Measurements from ENCODE around the gene TBXA2R. TPM values are rescaled to one million over a fixed set of nuclear protein-coding genes. Genes with fewer than 3 reads are reported as not detected.

Gene TBXA2R
- total RNA-seq (1 to 10 TPM in 1 of 5 donors, under 1 TPM in 1, not detected in 3; 0.37 to 1.0 TPM), polyA plus RNA-seq (1 to 10 TPM in 2 of 3 donors, under 1 TPM in 1; 0.50 to 2.6 (median 1.2) TPM)
- long read RNA-seq, donor 1: 0 reads
- long read RNA-seq, donor 2: 0 reads
- long read RNA-seq, donor 3: 0 reads
- long read RNA-seq, donor 4: 0 reads
- long read RNA-seq, donor 5, partial matches to known transcripts: 5 of 6 reads
- long read RNA-seq, donor 5, other reads (novel, unspliced or antisense): 0 of 6 reads
- long read RNA-seq, donor 6, partial matches to known transcripts: 0 of 1 reads
- long read RNA-seq, donor 6, other reads (novel, unspliced or antisense): 0 of 1 reads
- long read RNA-seq, donor 7, partial matches to known transcripts: 0 of 1 reads
- long read RNA-seq, donor 7, other reads (novel, unspliced or antisense): 0 of 1 reads
- long read RNA-seq, donor 8, partial matches to known transcripts: 0 of 3 reads
- long read RNA-seq, donor 8, other reads (novel, unspliced or antisense): 0 of 3 reads
- long read RNA-seq, donor 9: 0 reads
- long read RNA-seq, donor 10: 0 reads

- WGBS, 5 donors: 0 to 5% (median 3%) methylated on average over 6 to 46 of the region's 46 CpGs
- H3K36me3 ChIP-seq: peaks cover 8 to 19% (median 17%) of the 10 kb centered on the region in 4 donors
- H3K9me3 ChIP-seq: no peaks in the 10 kb centered on the region
- peaks cover 13 to 61% (median 51%) of the 10 kb centered on the region in 4 donors for H3K4me1 ChIP-seq
- peak within 1 kb of the TSS; percentile 48 to 58 (median 54) for H3K4me3 ChIP-seq
- TF ChIP-seq POLR2AphosphoS5 (IDR thresholded peaks at IDR 0.05): no peak
- no peak for TF ChIP-seq POLR2A (IDR thresholded peaks at IDR 0.05)
- intact Hi-C loops (cut with DNase I; ENCODE audit: low total_unique reads): no loop called here
- H3K27ac ChIP-seq: peak within 1 kb of the TSS; percentile 51 to 85 (median 75)
- peak; percentile 64 to 82 for DNase-seq
- H3K27me3 ChIP-seq: peaks cover 0 to 31% (median 4%) of the 10 kb centered on the region in 3 donors
Measured at GRCh38 chr19:3606690-3607289, at the start of gene TBXA2R. TSS of gene TBXA2R (minus strand) at chr19:3606875. CDS start at chr19:3600634, 6,241 bp downstream.

GRCh38 chr19:3656073-3656746 lies 49.5 kb upstream of the TBXA2R start:
- intact Hi-C loops (cut with DNase I; ENCODE audit: low total_unique reads): no loop called here
- no peak for TF ChIP-seq POLR2A (IDR thresholded peaks at IDR 0.05)
- no peak for TF ChIP-seq POLR2AphosphoS5 (IDR thresholded peaks at IDR 0.05)
- TF ChIP-seq EP300 (IDR thresholded peaks at IDR 0.05): no peak
- no peak for TF ChIP-seq CTCF (IDR thresholded peaks at IDR 0.05)
- Histone ChIP-seq H3K9me3 (no peaks in the 10 kb centered on the region), H3K27ac (peak overlapping the region in 3 of 5 donors; percentile 35 to 58 (median 51)), H3K4me3 (no peak overlapping the region), H3K27me3 (no peaks in the 10 kb centered on the region), H3K36me3 (peaks cover 53 to 97% (median 93%) of the 10 kb centered on the region in 4 donors), H3K4me1 (peaks cover 0 to 12% (median 9%) of the 10 kb centered on the region in 4 donors)
- DNase-seq: no peak
- 88 to 96% (median 91%) methylated on average over 25 to 36 of the region's 36 CpGs for WGBS, 5 donors

GRCh38 chr19:3655402-3656072 lies 48.9 kb upstream of the TBXA2R start:
- Histone ChIP-seq H3K9me3 (no peaks in the 10 kb centered on the region), H3K4me1 (peaks cover 0 to 12% (median 9%) of the 10 kb centered on the region in 4 donors), H3K27ac (peak overlapping the region in 3 of 5 donors; percentile 35 to 58 (median 51)), H3K4me3 (no peak overlapping the region), H3K27me3 (no peaks in the 10 kb centered on the region), H3K36me3 (peaks cover 56 to 97% (median 93%) of the 10 kb centered on the region in 4 donors)
- intact Hi-C loops (cut with DNase I; ENCODE audit: low total_unique reads): no loop called here
- WGBS, 5 donors: 78 to 93% (median 87%) methylated on average over 21 to 25 of the region's 25 CpGs
- TF ChIP-seq POLR2AphosphoS5 (IDR thresholded peaks at IDR 0.05) (no peak), EP300 (IDR thresholded peaks at IDR 0.05) (no peak), CTCF (IDR thresholded peaks at IDR 0.05) (no peak), POLR2A (IDR thresholded peaks at IDR 0.05) (no peak)
- DNase-seq: peak; percentile 33 to 56

GRCh38 chr19:3653865-3654513 lies 47.3 kb upstream of the TBXA2R start:
- Histone ChIP-seq H3K4me3 (no peak overlapping the region), H3K36me3 (peaks cover 56 to 92% (median 86%) of the 10 kb centered on the region in 4 donors), H3K27ac (no peak overlapping the region), H3K4me1 (peaks cover 0 to 18% (median 10%) of the 10 kb centered on the region in 4 donors), H3K9me3 (no peaks in the 10 kb centered on the region), H3K27me3 (no peaks in the 10 kb centered on the region)
- DNase-seq: no peak
- WGBS, 5 donors: 94 to 97% (median 96%) methylated on average over 17 to 20 of the region's 20 CpGs
- intact Hi-C loops (cut with DNase I; ENCODE audit: low total_unique reads): no loop called here
- TF ChIP-seq EP300 (IDR thresholded peaks at IDR 0.05) (no peak), CTCF (IDR thresholded peaks at IDR 0.05) (no peak), POLR2A (IDR thresholded peaks at IDR 0.05) (no peak), POLR2AphosphoS5 (IDR thresholded peaks at IDR 0.05) (no peak)
